Dendritic cell treated with granulocyte-macrophage colony-stimulating factor and Interleukin-4, amounts not matched to agents 40 ng/mL and 50 ng/mL, for 4 days (primary cell): ENCODE measurements around the gene FBXW5.

Experiments
- H3K27ac Mint-ChIP-seq: one replicate; pipeline ENCODE4 v1.8.0; 2022; ENCODE audit warnings: mild to moderate bottlenecking, mixed read lengths
- H3K27me3 Mint-ChIP-seq: one replicate; pipeline ENCODE4 v1.8.0; 2022; ENCODE audit warnings: mild to moderate bottlenecking, mixed read lengths
- H3K36me3 Mint-ChIP-seq: one replicate; pipeline ENCODE4 v1.8.0; 2022; ENCODE audit warnings: low read depth, mixed read lengths
- H3K4me1 Mint-ChIP-seq: one replicate; pipeline ENCODE4 v1.8.0; 2022; ENCODE audit warnings: low read depth, mixed read lengths
- H3K4me3 Mint-ChIP-seq: one replicate; pipeline ENCODE4 v1.8.0; 2022; ENCODE audit warnings: mild to moderate bottlenecking, moderate library complexity, mixed read lengths
- H3K9me3 Mint-ChIP-seq: one replicate; pipeline ENCODE4 v1.8.0; 2022; ENCODE audit warnings: mixed read lengths
- intact Hi-C: fragments of 100-400 bp; cut with micrococcal nuclease; formaldehyde crosslinking; loops from one replicate; pipeline ENCODE4 v1.15.0; 2022

Gene FBXW5

DNA sequence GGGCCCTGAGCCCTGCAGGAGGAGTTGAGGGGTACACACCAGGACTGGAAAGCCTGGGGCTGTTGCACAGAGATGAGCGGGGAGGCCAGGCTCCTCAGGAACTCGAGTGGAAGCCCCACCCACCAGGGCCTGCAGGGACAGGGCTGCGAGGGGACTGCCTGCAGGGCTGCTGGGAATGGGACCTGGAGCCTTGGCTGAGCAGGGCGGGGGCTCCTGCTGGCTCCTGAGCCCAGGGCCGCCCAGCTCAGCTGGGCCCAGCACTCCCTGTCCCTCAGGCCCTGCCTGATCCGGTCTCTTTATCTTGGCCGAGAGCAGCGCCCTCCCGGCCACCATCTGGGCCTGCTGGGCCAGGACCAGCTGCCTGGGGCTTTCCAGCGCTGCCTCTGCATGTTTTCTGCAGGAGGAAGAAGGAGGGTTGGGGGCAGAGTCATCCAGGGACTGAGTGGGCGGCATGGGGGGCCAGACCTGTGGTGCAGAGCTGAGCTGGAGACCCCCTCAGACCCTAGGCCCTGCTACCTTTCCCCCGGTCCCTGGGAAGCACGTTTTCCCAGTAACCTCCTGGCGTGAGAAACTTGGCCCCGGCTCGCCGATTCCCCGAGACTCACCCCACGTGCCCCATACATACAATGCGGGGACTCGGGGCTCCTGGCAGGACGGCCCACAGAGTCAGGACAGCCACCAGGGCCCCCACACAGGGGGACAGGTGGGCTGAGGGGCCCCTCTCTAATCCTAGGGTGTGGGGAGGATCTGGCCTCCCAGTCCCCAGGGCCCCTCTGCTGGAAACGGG, 16.9 kb upstream of the FBXW5 start:
- Mint-ChIP-seq H3K36me3 (no peaks in the 10 kb centered on the region), H3K4me1 (peaks cover 18% of the 10 kb centered on the region), H3K4me3 (no peak overlapping the region), H3K27me3 (peaks cover 20% of the 10 kb centered on the region), H3K27ac (no peak overlapping the region), H3K9me3 (peaks cover 6% of the 10 kb centered on the region)
- intact Hi-C loops = no loop called here

DNA sequence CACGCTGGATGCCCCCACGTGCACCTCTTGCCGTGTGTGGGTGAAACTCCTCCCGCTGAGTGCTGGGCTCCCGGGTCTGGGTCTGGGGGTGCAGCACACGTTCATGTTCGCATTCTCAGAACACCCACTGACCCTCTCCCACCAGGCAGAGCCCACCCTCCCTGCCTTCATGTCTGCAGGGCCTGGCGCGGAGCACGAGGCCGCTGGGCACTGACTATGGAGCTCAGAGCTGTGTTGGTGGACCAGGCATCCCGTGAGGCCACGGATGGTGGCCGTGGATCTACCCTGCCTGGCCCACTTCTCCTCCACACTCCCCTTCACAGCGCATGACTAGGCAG, 16.4 kb upstream of the FBXW5 start:
- intact Hi-C loops = no loop called here
- H3K4me1 Mint-ChIP-seq = peaks cover 12% of the 10 kb centered on the region
- peaks cover 10% of the 10 kb centered on the region for H3K9me3 Mint-ChIP-seq
- H3K27me3 Mint-ChIP-seq = peaks cover 14% of the 10 kb centered on the region
- no peaks in the 10 kb centered on the region for H3K36me3 Mint-ChIP-seq
- H3K27ac Mint-ChIP-seq = no peak overlapping the region
- H3K4me3 Mint-ChIP-seq = no peak overlapping the region

DNA sequence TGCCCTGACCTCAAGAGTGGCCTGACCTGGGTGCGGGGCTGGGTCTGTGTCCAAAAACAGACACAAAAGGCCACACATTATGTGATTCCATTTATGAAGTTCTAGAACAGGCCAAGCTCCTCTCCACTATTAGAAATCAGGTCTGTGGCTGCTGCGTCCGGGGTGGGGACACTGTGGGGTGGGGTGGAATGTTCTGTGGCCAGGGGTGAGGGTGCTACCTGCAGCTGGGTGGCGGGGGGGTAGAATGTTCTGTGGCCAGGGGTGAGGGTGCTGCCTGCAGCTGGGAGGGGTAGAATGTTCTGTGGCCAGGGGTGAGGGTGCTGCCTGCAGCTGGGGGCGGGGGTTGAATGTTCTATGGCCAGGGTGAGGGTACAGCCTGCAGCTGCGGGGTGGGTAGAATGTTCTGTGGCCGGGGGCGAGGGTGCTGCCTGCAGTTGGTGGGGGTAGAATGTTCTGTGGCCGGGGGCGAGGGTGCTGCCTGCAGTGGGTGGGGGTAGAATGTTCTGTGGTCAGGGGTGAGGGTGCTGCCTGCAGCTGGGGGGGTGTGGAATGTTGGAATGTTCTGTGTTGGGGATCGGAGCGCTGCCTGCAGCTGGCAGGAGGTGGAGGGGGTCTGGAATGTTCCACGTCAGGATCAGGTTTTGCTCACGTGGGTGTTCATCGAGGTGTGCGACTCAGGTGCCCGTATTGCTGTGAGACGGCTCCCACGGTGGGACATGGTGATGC, 15.8 kb upstream of the FBXW5 start:
- Mint-ChIP-seq H3K4me3 (no peak overlapping the region), H3K27me3 (peaks cover 11% of the 10 kb centered on the region)

DNA sequence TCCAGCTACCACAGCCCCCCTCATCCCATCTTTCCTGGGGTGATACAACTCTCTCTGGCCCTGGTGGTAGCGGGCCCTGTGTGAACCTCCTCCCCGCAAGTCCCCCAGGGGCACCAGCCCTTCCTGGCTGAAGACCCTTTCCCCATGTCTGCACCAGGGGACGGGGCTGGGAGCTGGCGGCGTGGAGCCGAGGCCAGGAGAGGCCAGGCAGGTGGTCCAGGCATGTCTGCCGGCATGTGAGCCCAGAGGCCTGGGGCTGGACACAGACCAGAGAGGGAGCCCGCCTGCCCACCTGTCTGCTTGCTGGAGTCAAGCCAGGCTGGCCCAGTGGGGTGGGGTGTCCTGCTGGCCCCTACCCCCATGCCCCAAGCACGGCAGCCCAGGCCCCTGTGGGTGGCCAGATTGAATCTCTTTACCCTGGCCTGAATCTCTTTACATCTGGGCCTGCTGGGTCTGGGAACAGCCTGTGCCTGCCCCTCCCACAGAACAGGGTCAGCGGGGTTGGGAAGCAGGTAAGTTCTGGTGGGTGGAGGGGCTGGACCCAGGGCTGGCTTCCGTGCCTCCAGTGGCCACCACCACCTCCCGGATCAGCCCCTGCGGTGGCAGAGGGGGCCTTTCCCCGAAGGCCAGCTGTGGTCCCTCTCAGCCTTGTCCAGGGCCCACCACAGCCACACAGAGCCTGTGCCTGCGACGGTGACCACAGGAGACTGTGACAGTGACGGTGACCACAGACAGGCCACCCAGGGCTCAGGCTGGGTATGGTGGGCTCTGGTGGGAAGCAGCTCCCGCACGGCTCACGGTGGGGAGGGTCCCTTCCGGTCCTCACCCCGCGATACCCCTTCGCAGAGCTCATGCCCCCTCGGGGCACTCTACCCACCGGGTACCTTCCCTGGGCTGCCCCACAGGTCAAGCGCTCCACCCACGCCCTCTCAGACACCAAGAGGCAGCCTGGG, 14.6 kb upstream of the FBXW5 start:
- Mint-ChIP-seq H3K4me3 (no peak overlapping the region), H3K27ac (no peak overlapping the region), H3K36me3 (no peaks in the 10 kb centered on the region), H3K9me3 (peaks cover 10% of the 10 kb centered on the region), H3K27me3 (peaks cover 16% of the 10 kb centered on the region), H3K4me1 (peaks cover 1% of the 10 kb centered on the region)
- intact Hi-C loops = no loop called here

More for the DNA sequence above, 15.8 kb upstream of the FBXW5 start:
- peaks cover 8% of the 10 kb centered on the region for H3K4me1 Mint-ChIP-seq
- H3K27ac Mint-ChIP-seq = no peak overlapping the region
- intact Hi-C loops = no loop called here
- peaks cover 10% of the 10 kb centered on the region for H3K9me3 Mint-ChIP-seq
- H3K36me3 Mint-ChIP-seq = no peaks in the 10 kb centered on the region

DNA sequence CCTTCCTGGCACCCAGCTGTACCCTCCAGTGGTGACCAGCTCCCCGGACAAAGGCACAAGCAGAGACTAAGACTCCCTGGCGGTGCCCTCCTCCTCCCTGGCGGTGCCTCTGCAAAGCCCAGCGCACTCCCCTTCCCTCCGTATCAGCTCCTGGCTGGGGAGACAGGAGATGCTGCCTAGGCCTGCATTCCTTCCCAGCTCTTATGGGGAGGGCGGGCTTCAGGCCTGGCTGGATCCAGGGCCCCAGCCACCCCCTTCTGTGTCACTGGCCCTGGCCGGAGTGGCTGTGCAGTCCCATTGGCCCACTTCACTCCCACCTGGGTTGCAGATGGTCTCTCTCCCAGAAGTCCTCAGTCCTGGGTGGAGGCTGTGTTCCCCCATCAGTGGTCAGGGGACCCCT, 13.9 kb upstream of the FBXW5 start:
- Mint-ChIP-seq H3K4me1 (no peaks in the 10 kb centered on the region), H3K27me3 (peaks cover 16% of the 10 kb centered on the region), H3K4me3 (no peak overlapping the region), H3K9me3 (peaks cover 10% of the 10 kb centered on the region), H3K27ac (no peak overlapping the region), H3K36me3 (no peaks in the 10 kb centered on the region)
- intact Hi-C loops = no loop called here

DNA sequence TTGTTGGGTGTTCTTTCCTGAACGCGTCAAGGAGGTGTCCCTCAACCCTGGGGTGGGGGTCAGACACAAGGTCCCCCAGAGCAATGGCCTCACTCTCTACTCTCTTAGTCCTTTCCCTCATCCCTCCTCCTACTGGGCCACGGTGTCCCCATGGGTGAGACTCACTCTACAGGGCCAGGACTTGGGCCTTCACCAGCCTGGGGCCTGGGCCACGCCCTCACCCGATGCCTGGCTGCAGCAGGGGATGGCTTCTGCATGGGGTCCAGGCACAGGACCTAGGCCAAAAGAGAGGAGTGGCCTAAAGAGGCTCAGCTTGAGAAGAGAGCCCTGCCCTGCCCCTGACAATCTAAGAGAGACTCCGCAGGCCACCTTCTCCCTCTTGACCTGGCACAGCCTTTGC, 13.4 kb upstream of the FBXW5 start:
- Mint-ChIP-seq H3K9me3 (peaks cover 10% of the 10 kb centered on the region), H3K27me3 (peaks cover 14% of the 10 kb centered on the region), H3K4me3 (no peak overlapping the region), H3K4me1 (no peaks in the 10 kb centered on the region), H3K36me3 (no peaks in the 10 kb centered on the region), H3K27ac (no peak overlapping the region)
- intact Hi-C loops = no loop called here

DNA sequence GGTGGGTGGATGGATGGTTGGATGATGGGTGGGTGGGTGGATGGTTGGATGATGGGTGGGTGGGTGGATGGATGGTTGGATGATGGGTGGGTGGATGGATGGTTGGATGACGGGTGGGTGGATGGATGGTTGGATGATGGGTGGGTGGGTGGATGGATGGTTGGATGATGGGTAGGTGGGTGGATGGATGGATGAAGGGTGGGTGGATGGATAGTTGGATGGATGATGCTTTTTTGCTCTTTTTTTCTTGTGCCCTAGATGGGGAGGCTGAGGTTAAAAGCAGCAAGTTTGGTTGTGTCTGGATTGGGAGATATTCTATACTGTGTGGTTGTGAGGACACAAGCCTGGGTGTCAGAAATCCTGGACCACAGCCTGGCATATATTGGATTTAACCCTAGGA, 12.9 kb upstream of the FBXW5 start:
- no peaks in the 10 kb centered on the region for H3K36me3 Mint-ChIP-seq
- H3K27ac Mint-ChIP-seq = no peak overlapping the region
- H3K9me3 Mint-ChIP-seq = peaks cover 10% of the 10 kb centered on the region
- H3K4me3 Mint-ChIP-seq = no peak overlapping the region
- H3K4me1 Mint-ChIP-seq = no peaks in the 10 kb centered on the region
- peaks cover 13% of the 10 kb centered on the region for H3K27me3 Mint-ChIP-seq
- intact Hi-C loops = no loop called here

DNA sequence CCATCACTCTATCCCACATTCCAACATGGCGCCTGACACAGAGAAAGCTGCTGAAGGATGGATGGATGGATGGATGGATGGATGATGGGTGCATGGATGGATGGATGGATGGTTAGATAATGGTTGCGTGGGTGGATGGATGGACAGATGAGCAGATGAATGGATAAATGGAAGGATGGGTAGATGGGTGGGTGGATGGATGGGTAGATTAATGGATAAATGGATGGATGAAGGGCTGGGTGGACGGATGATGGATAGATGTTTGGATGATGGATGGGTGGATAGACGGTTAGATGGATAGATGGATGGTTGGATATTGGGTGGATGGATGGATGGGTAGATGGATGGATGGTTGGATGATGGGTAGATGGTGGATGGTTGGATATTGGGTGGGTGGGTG, 12.1 kb upstream of the FBXW5 start:
- H3K4me1 Mint-ChIP-seq = no peaks in the 10 kb centered on the region
- no peaks in the 10 kb centered on the region for H3K36me3 Mint-ChIP-seq
- H3K9me3 Mint-ChIP-seq = peaks cover 10% of the 10 kb centered on the region
- intact Hi-C loops = no loop called here
- H3K27me3 Mint-ChIP-seq = peaks cover 13% of the 10 kb centered on the region
- no peak overlapping the region for H3K4me3 Mint-ChIP-seq
- H3K27ac Mint-ChIP-seq = no peak overlapping the region

DNA sequence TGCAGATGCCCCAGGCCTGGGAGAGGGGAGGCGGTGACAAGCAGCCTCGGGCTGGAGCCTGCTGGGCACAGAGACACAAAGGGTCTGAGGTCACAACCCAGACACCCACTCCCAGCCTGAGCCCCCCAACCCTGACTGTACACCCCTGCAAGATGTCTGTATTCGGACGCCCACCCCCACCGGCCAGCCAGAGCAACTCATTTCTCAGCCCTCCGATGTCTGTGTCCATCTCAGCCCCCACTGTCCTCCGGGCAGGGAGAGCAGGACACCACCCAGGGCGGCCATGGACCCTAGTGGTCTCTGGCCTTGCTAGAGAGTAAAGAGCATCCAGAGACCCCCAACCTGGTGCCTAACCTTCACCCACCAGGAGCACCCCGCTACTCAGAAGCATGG, 11.4 kb upstream of the FBXW5 start:
- H3K36me3 Mint-ChIP-seq = no peaks in the 10 kb centered on the region
- H3K4me3 Mint-ChIP-seq = no peak overlapping the region
- H3K27me3 Mint-ChIP-seq = peaks cover 13% of the 10 kb centered on the region
- intact Hi-C loops = no loop called here
- H3K4me1 Mint-ChIP-seq = no peaks in the 10 kb centered on the region
- peaks cover 10% of the 10 kb centered on the region for H3K9me3 Mint-ChIP-seq
- H3K27ac Mint-ChIP-seq = no peak overlapping the region

DNA sequence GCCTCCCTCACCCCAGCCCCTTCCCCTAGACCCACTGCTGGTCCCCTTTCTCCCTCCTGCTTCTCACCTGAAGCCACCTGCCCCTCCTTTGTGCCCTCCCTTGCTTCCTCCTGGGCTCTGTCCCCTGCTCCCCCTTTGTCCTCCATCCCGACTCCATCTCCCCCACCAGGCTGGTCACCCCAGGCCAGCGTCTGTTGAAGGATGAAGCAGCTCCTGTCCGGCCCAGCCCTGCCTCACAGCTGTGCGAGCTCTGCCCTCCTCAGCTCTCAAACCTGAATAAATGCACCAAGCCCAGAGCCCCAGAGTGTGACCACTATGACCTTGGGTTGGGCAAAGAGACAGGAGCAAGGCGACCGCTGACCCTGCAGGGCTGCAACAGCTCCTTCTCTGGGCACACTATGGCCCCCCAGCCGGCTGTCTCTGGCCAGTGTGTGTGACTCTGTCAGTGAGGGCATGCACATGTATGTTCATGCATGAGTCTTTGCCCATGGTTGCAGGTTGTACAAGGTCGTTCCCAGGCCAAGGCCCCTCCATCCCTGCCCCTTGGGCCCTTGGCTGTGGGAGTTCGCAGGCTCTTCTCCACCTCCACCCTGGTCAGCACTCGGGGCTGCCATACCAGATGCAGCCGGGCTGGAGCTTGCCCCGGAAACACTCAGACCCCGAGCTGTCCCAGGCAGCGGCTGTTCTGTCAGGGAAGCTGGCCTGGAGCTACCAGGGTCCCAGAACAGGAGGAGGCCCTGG, 10.8 kb upstream of the FBXW5 start:
- Mint-ChIP-seq H3K4me1 (peaks cover 5% of the 10 kb centered on the region), H3K36me3 (no peaks in the 10 kb centered on the region), H3K27ac (no peak overlapping the region), H3K4me3 (no peak overlapping the region), H3K27me3 (peaks cover 11% of the 10 kb centered on the region), H3K9me3 (peaks cover 10% of the 10 kb centered on the region)
- intact Hi-C loops = no loop called here

DNA sequence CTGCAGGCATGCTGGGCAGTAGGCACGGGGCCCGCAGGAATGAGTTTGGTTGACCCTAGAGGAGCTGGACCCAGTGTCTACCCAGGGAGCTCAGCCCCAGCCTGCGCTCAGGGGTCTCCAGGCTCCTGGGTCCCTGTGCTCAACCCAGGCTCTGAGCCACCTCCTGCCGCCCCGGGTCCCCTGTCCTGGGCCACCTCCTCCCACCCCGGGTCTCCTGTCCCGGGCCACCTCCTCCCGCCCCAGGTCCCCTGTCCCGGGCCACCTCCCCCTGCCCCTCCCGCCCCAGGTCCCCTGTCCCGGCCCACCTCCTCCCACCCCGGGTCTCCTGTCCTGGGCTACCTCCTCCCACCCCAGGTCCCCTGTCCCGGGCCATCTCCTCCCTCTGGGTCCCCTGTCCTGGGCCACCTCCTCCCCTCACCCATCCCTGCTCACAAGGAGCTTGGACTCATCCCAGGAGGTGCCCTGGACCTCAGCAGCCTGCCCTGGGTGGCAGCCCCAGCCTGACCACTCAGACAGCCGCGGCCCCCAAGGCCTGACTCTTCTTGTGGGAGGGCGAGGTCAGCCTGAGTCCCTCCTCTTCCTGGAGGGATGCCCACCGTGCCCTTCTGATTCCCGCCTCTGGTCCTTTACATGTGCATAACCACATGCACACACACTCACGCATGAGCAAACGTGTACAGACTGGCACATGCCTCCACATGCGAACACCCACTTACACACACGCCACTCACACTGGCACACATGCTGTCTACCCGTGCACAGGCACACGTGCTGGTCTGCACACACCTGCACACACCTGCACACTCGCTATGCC, 9.9 kb upstream of the FBXW5 start:
- Mint-ChIP-seq H3K4me3 (no peak overlapping the region), H3K9me3 (peaks cover 10% of the 10 kb centered on the region), H3K27ac (no peak overlapping the region), H3K36me3 (no peaks in the 10 kb centered on the region), H3K27me3 (peaks cover 11% of the 10 kb centered on the region), H3K4me1 (peaks cover 11% of the 10 kb centered on the region)
- intact Hi-C loops = no loop called here

DNA sequence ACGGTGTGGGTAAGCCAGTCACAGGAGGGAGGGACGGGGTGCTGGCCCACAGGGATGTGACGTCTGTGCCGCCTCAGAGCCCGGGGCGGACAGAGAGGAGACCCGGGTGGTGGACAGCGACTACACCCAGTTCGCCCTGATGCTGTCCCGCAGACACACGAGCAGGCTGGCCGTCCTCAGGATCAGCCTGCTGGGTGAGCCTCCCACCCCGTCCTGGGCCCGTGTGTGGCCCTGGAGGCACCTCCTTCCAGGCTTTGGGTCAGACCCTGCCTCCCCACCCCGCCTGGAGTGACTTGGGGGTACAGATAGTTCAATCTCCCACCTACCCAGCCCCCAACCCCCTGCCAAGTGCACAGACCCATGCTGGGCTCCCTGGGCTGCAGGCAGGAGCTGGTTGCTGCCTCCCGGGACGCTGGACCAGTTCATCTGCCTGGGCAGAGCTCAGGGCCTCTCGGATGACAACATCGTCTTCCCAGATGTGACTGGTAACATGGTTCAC, 9.3 kb upstream of the FBXW5 start:
- Mint-ChIP-seq H3K27me3 (peaks cover 11% of the 10 kb centered on the region), H3K9me3 (peaks cover 10% of the 10 kb centered on the region), H3K27ac (no peak overlapping the region), H3K4me3 (no peak overlapping the region), H3K4me1 (peaks cover 11% of the 10 kb centered on the region), H3K36me3 (no peaks in the 10 kb centered on the region)
- intact Hi-C loops = no loop called here
